ENCODE results near the gene POC1A. TPM values are rescaled to one million over a fixed set of nuclear protein-coding genes. Genes with fewer than 3 reads are reported as not detected.
A peak's percentile ranks its signal among the peaks of the same experiment; 100 is the strongest.

Gene POC1A
- total and polyA plus RNA-seq, 2 of the 4 experiments (the other 2 are of a cell fraction) = 10.6 to 11.5 TPM

- no peak overlapping the region for H3K23ac ChIP-seq (ENCODE audit: low read depth, low read length)
- H4K91ac ChIP-seq (ENCODE audit: insufficient read depth, low read depth, low read length) = no peak overlapping the region
- no peak overlapping the region for H3K18ac ChIP-seq (ENCODE audit: low read depth, low read length)
- no peak overlapping the region for H3K14ac ChIP-seq (replicated peaks; ENCODE audit: low read depth, low read length)
- no peak overlapping the region for H4K5ac ChIP-seq (ENCODE audit: low read depth, low read length)
- dilution Hi-C loops (cut with HindIII; ENCODE audit: low sequenced_read_pairs, unreplicated experiment) (no loop called here), intact Hi-C loops (cut with micrococcal nuclease) (no loop called here), in situ Hi-C loops (cut with MboI; ENCODE audit: low sequenced_read_pairs) (no loop called here)
- no peak overlapping the region for H2AK9ac ChIP-seq (replicated peaks; ENCODE audit: low read depth, low read length, poor library complexity)
- no peaks in the 10 kb centered on the region for H3K9me3 ChIP-seq (ENCODE audit: control insufficient read depth, insufficient read depth, low read length)
- peak overlapping the region; percentile 33 for H2AFZ ChIP-seq (replicated peaks; ENCODE audit: low read length, poor library complexity)
- no peak for TF ChIP-seq POLR2A (IDR thresholded peaks at IDR 0.05; ENCODE audit: low read depth, low read length)
- TF ChIP-seq RAD21 (IDR thresholded peaks at IDR 0.05; ENCODE audit: low read length) = no peak
- H3K79me1 ChIP-seq (ENCODE audit: low read depth in 1 of 2, low read length in 2 of 2) = no peaks in the 10 kb centered on the region
- no peak overlapping the region for H2BK5ac ChIP-seq (ENCODE audit: low read depth, low read length, poor library complexity, severe bottlenecking)
- 89% methylated on average over 3 of the region's 12 CpGs; no CpG with 5 or more reads in 1 of the 2 experiments for WGBS, 2 experiments (ENCODE audit: extremely low coverage in 2 of 2, insufficient read length in 1 of 2)
- no peak overlapping the region for H2BK15ac ChIP-seq (ENCODE audit: low read depth, low read length)
- no peak overlapping the region for H2BK120ac ChIP-seq (ENCODE audit: low read depth, low read length)
- no peaks in the 10 kb centered on the region for H3K9me1 ChIP-seq (ENCODE audit: insufficient read depth, low read length)
- H2BK20ac ChIP-seq (ENCODE audit: low read depth, low read length) = no peak overlapping the region
- no peak overlapping the region for H2AK5ac ChIP-seq (ENCODE audit: low read depth, low read length)
- no peak overlapping the region for H3K56ac ChIP-seq (ENCODE audit: extremely low read depth, insufficient read depth, low read length)
- no peaks in the 10 kb centered on the region; the same call in 1 of the 2 replicates for H4K20me1 ChIP-seq (ENCODE audit: insufficient read depth, low read length)
- no peak overlapping the region for H3K9ac ChIP-seq (ENCODE audit: low read depth, low read length)
- ChIA-PET CTCF (no interaction called here), POLR2A (ENCODE audit: unreplicated experiment) (no interaction called here)
- no peak overlapping the region for H3K4ac ChIP-seq (ENCODE audit: low read depth, low read length)
- peaks cover 14% of the 10 kb centered on the region for H3K4me1 ChIP-seq (ENCODE audit: control insufficient read depth, insufficient read depth, low read length)
- no peak overlapping the region for H3K4me2 ChIP-seq (ENCODE audit: low read depth, low read length)
- ATAC-seq (ENCODE audit: low read depth) = no peak
- no peaks in the 10 kb centered on the region; the same call in 1 of the 2 replicates for H3K27me3 ChIP-seq (ENCODE audit: control insufficient read depth, insufficient read depth, low read length)
- H3K36me3 ChIP-seq (ENCODE audit: control insufficient read depth, insufficient read depth, low read length) = no peaks in the 10 kb centered on the region
- no peak overlapping the region for H3K4me3 ChIP-seq (ENCODE audit: insufficient read depth, low read depth, low read length)
- H4K8ac ChIP-seq (ENCODE audit: low read depth in 2 of 2, low read length in 2 of 2) = no peak overlapping the region
- DNase-seq = no peak
- no TSS peak for BruUV-seq (replicated peaks)
- no peak overlapping the region for H3K27ac ChIP-seq (ENCODE audit: insufficient read depth, low read length)
These were observed 88.9 kb downstream of the POC1A start for GRCh38 chr3:52065264-52065756.

All from IMR-90 (cell line).